Skeletal muscle satellite cell (primary cell): ENCODE measurements around the gene ATAD3A.

Experiments used
- H3K27me3 ChIP-seq: 2 replicates; pipeline ENCODE4 v1.7.0; 2013; ENCODE audit warnings: low read length; ENCODE audit not compliant: control insufficient read depth, insufficient read depth
- H3K36me3 ChIP-seq: 2 replicates; pipeline ENCODE4 v1.7.0; 2013; ENCODE audit warnings: mild to moderate bottlenecking, control low read depth, low read length; ENCODE audit not compliant: insufficient read depth
- H3K4me1 ChIP-seq: 2 replicates; pipeline ENCODE4 v1.7.0; 2013; ENCODE audit warnings: low read length; ENCODE audit not compliant: control insufficient read depth, insufficient read depth
- H3K4me2 ChIP-seq: 2 replicates; pipeline ENCODE4 v1.7.0; 2013; ENCODE audit warnings: mild to moderate bottlenecking, low read length
- H3K4me3 ChIP-seq: 2 replicates; pipeline ENCODE4 v1.7.0; 2013; ENCODE audit warnings: low read length
- H3K9ac ChIP-seq: 2 replicates; pipeline ENCODE4 v1.7.0; 2013; ENCODE audit warnings: mild to moderate bottlenecking, low read depth, low read length, moderate library complexity
- H3K9me3 ChIP-seq: replicated peaks from 2 replicates; pipeline ENCODE4 v1.7.0; 2013; ENCODE audit warnings: mild to moderate bottlenecking, control low read depth, low read length

Gene ATAD3A

GRCh38 chr1:1542766-1543705, 31.1 kb downstream of the ATAD3A start:
- Histone ChIP-seq H3K9ac (no peak overlapping the region), H3K4me3 (no peak overlapping the region)

GRCh38 chr1:1543706-1544099, 31.7 kb downstream of the ATAD3A start:
- H3K9me3 ChIP-seq: no peaks in the 10 kb centered on the region
- no peaks in the 10 kb centered on the region for H3K27me3 ChIP-seq
- H3K4me1 ChIP-seq: peaks cover 5% of the 10 kb centered on the region
- H3K36me3 ChIP-seq: peaks cover 36% of the 10 kb centered on the region
- no peak overlapping the region for H3K4me2 ChIP-seq
- H3K9ac ChIP-seq: no peak overlapping the region
- H3K4me3 ChIP-seq: no peak overlapping the region

More at GRCh38 chr1:1542766-1543705, 31.1 kb downstream of the ATAD3A start:
- Histone ChIP-seq H3K27me3 (no peaks in the 10 kb centered on the region), H3K4me1 (peaks cover 5% of the 10 kb centered on the region), H3K4me2 (no peak overlapping the region), H3K9me3 (no peaks in the 10 kb centered on the region), H3K36me3 (peaks cover 39% of the 10 kb centered on the region)

- peaks cover 5% of the 10 kb centered on the region for H3K4me1 ChIP-seq
- H3K27me3 ChIP-seq: no peaks in the 10 kb centered on the region
- H3K4me2 ChIP-seq: no peak overlapping the region
- no peak overlapping the region for H3K4me3 ChIP-seq
- H3K9ac ChIP-seq: no peak overlapping the region
- no peaks in the 10 kb centered on the region for H3K9me3 ChIP-seq
- H3K36me3 ChIP-seq: peaks cover 36% of the 10 kb centered on the region
Measured at GRCh38 chr1:1544544-1544943, 32.6 kb downstream of the ATAD3A start.

- H3K9ac ChIP-seq: no peak overlapping the region
- H3K9me3 ChIP-seq: no peaks in the 10 kb centered on the region
- peaks cover 32% of the 10 kb centered on the region for H3K36me3 ChIP-seq
- H3K4me2 ChIP-seq: no peak overlapping the region
- H3K27me3 ChIP-seq: no peaks in the 10 kb centered on the region
- H3K4me1 ChIP-seq: no peaks in the 10 kb centered on the region
- no peak overlapping the region for H3K4me3 ChIP-seq
Measured at GRCh38 chr1:1545946-1546737, 34.2 kb downstream of the ATAD3A start.

GRCh38 chr1:1547011-1547410, 35.0 kb downstream of the ATAD3A start:
- Histone ChIP-seq H3K4me3 (no peak overlapping the region), H3K4me2 (no peak overlapping the region), H3K9ac (no peak overlapping the region), H3K36me3 (peaks cover 26% of the 10 kb centered on the region), H3K4me1 (no peaks in the 10 kb centered on the region), H3K27me3 (no peaks in the 10 kb centered on the region), H3K9me3 (no peaks in the 10 kb centered on the region)

- H3K36me3 ChIP-seq: peaks cover 24% of the 10 kb centered on the region
- no peak overlapping the region for H3K9ac ChIP-seq
- no peak overlapping the region for H3K4me3 ChIP-seq
- no peaks in the 10 kb centered on the region for H3K4me1 ChIP-seq
- no peaks in the 10 kb centered on the region for H3K27me3 ChIP-seq
- no peak overlapping the region for H3K4me2 ChIP-seq
- H3K9me3 ChIP-seq: no peaks in the 10 kb centered on the region
Measured at GRCh38 chr1:1547476-1547875, 35.5 kb downstream of the ATAD3A start.

GRCh38 chr1:1548591-1548990, 36.6 kb downstream of the ATAD3A start:
- H3K4me3 ChIP-seq: no peak overlapping the region
- H3K36me3 ChIP-seq: peaks cover 15% of the 10 kb centered on the region
- no peak overlapping the region for H3K4me2 ChIP-seq
- no peaks in the 10 kb centered on the region for H3K4me1 ChIP-seq
- H3K9me3 ChIP-seq: no peaks in the 10 kb centered on the region
- no peak overlapping the region for H3K9ac ChIP-seq
- H3K27me3 ChIP-seq: no peaks in the 10 kb centered on the region

GRCh38 chr1:1550087-1550486, 38.1 kb downstream of the ATAD3A start:
- peaks cover 17% of the 10 kb centered on the region for H3K36me3 ChIP-seq
- H3K9me3 ChIP-seq: no peaks in the 10 kb centered on the region
- H3K4me2 ChIP-seq: no peak overlapping the region
- no peak overlapping the region for H3K9ac ChIP-seq
- H3K4me3 ChIP-seq: no peak overlapping the region
- peaks cover 9% of the 10 kb centered on the region for H3K4me1 ChIP-seq
- no peaks in the 10 kb centered on the region for H3K27me3 ChIP-seq

GRCh38 chr1:1550591-1551432, 38.9 kb downstream of the ATAD3A start:
- Histone ChIP-seq H3K4me1 (peaks cover 12% of the 10 kb centered on the region), H3K9me3 (no peaks in the 10 kb centered on the region), H3K27me3 (no peaks in the 10 kb centered on the region), H3K36me3 (peaks cover 19% of the 10 kb centered on the region), H3K4me2 (no peak overlapping the region), H3K4me3 (no peak overlapping the region), H3K9ac (no peak overlapping the region)

GRCh38 chr1:1551524-1552262, 39.7 kb downstream of the ATAD3A start:
- peaks cover 12% of the 10 kb centered on the region for H3K4me1 ChIP-seq
- no peak overlapping the region for H3K4me3 ChIP-seq
- no peak overlapping the region for H3K9ac ChIP-seq
- no peak overlapping the region for H3K4me2 ChIP-seq
- no peaks in the 10 kb centered on the region for H3K9me3 ChIP-seq
- H3K27me3 ChIP-seq: no peaks in the 10 kb centered on the region
- peaks cover 13% of the 10 kb centered on the region for H3K36me3 ChIP-seq
